HCT116 (cell line): Measurements from ENCODE around the gene USP33. TPM values are rescaled to one million over a fixed set of nuclear protein-coding genes. Genes with fewer than 3 reads are reported as not detected.

Experiments used
- ATAC-seq: fragments of 200-7000 bp; cut with Tn5 transposase; 2 replicates; pipeline ENCODE4 v1.9.1; 2020; ENCODE audit warnings: mild to moderate bottlenecking, moderate library complexity
- BruUV-seq: library from RNA; stranded (reverse); fragments of 400-500 nt; replicated peaks from 2 replicates; lab custom pipeline; 2021; lab: Mats Ljungman, UMichigan
- CTCF ChIA-PET: fragments of 300-600 bp; sonication (Branson Sonifier 250); formaldehyde crosslinking; loops from one replicate; lab custom pipeline; 2021; ENCODE audit warnings: antibody characterized with exemption; lab: Charles Lee
- POLR2A ChIA-PET: fragments of 300-600, 350-600 bp; sonication (Branson Sonifier 250); formaldehyde crosslinking; loops from one replicate; lab custom pipeline; 2021; ENCODE audit warnings: antibody characterized with exemption; lab: Charles Lee
- RAD21 ChIA-PET, 2 experiments: fragments of 300-600 bp; sonication (Branson Sonifier 250); formaldehyde crosslinking; loops; one replicate each; lab custom pipeline; 2023; ENCODE audit warnings: low total read pairs in 2 of 2; ENCODE audit not compliant: uncharacterized antibody in 2 of 2, unreplicated experiment in 2 of 2, low non-redundant PET in 1 of 2; lab: Charles Lee
- DNase-seq: peaks from one replicate; pipeline ENCODE4 v3.0.0-alpha.2; 2010; ENCODE audit warnings: low read depth, low spot score
- H2AFZ ChIP-seq: fragments of 200-600 bp; shearing (Covaris generic), sonication (generic); 2 replicates; pipeline ENCODE4 v1.6.1; 2017; ENCODE audit warnings: low read depth, mixed run types, mixed read lengths, antibody characterized with exemption, low read length; ENCODE audit not compliant: poor library complexity, severe bottlenecking
- H3K27ac ChIP-seq: 2 replicates; pipeline ENCODE4 v1.5.1; 2012; ENCODE audit warnings: low read depth, low read length
- H3K27me3 ChIP-seq: fragments of 200-600 bp; sonication (generic); 2 replicates; pipeline ENCODE4 v1.6.1; 2016; ENCODE audit warnings: mixed run types, low read length, mixed read lengths; ENCODE audit not compliant: insufficient read depth
- H3K36me3 ChIP-seq, 2 experiments: fragments of 200-500 bp in 1 of 2; fragments of 200-600 bp in 1 of 2; sonication (Bioruptor generic) in 1 of 2; sonication (generic) in 1 of 2; 2 replicates each; pipeline versions ENCODE4 v1.5.1 to v1.6.1; 2014 to 2016; ENCODE audit warnings: low read length in 2 of 2, inconsistent platforms in 1 of 2, mixed read lengths in 1 of 2, mixed run types in 1 of 2; ENCODE audit not compliant: insufficient read depth in 2 of 2, control insufficient read depth in 1 of 2
- H3K4me1 ChIP-seq, 2 experiments: fragments of 200-600 bp in 1 of 2; sonication (generic) in 1 of 2; 2 replicates each; pipeline versions ENCODE4 v1.5.1 to v1.6.1; 2012 to 2017; ENCODE audit warnings: low read length in 2 of 2, inconsistent platforms in 1 of 2, mild to moderate bottlenecking in 1 of 2, mixed read lengths in 1 of 2, mixed run types in 1 of 2, moderate library complexity in 1 of 2; ENCODE audit not compliant: insufficient read depth in 2 of 2, control insufficient read depth in 1 of 2
- H3K4me2 ChIP-seq: fragments of 200-600 bp; sonication (generic); 2 replicates; pipeline ENCODE4 v1.6.1; 2017; ENCODE audit warnings: mixed run types, low read length, mixed read lengths
- H3K4me3 ChIP-seq, 2 experiments: fragments of 200-600 bp in 1 of 2; sonication (generic) in 1 of 2; replicated peaks in 1 of 2; 2 replicates each; pipeline ENCODE4 v1.5.1; 2011 to 2016; ENCODE audit warnings: low read length in 2 of 2, control low read depth in 1 of 2, low read depth in 1 of 2, mild to moderate bottlenecking in 1 of 2, mixed read lengths in 1 of 2, mixed run types in 1 of 2
- H3K79me2 ChIP-seq: fragments of 200-600 bp; sonication (generic); 2 replicates; pipeline ENCODE4 v1.6.1; 2017; ENCODE audit warnings: mild to moderate bottlenecking, mixed run types, low read length, moderate library complexity, mixed read lengths; ENCODE audit not compliant: insufficient read depth
- H3K9ac ChIP-seq: fragments of 200-600 bp; sonication (generic); 2 replicates; pipeline ENCODE4 v1.6.1; 2016; ENCODE audit warnings: low read length, mixed read lengths
- H3K9me2 ChIP-seq: fragments of 200-600 bp; sonication (generic), shearing (Covaris generic); 2 replicates; pipeline ENCODE4 v1.6.1; 2017; ENCODE audit warnings: mixed run types, mild to moderate bottlenecking, moderate library complexity; ENCODE audit not compliant: insufficient read depth
- H3K9me3 ChIP-seq, 2 experiments: fragments of 200-500 bp in 1 of 2; fragments of 200-600 bp in 1 of 2; sonication (Bioruptor generic) in 1 of 2; sonication (generic) in 1 of 2; 2 replicates each; pipeline ENCODE4 v1.6.1; 2014 to 2017; ENCODE audit warnings: low read length in 2 of 2, mixed read lengths in 2 of 2, inconsistent platforms in 1 of 2, low read depth in 1 of 2, mild to moderate bottlenecking in 1 of 2, mixed run types in 1 of 2, moderate library complexity in 1 of 2; ENCODE audit not compliant: control insufficient read depth in 1 of 2, insufficient read depth in 1 of 2
- H4K20me1 ChIP-seq: fragments of 200-600 bp; sonication (generic), shearing (Covaris generic); 2 replicates; pipeline ENCODE4 v1.6.1; 2017; ENCODE audit warnings: mixed run types, mild to moderate bottlenecking, moderate library complexity; ENCODE audit not compliant: insufficient read depth
- CBX3 ChIP-seq: IDR thresholded peaks from 2 replicates; pipeline ENCODE4 v1.6.1; 2012; ENCODE audit warnings: low read depth
- CEBPB ChIP-seq: IDR thresholded peaks from 2 replicates; pipeline ENCODE4 v1.6.1; 2012; ENCODE audit warnings: low read depth
- CTCF ChIP-seq, 3 experiments: fragments of 200-600 bp in 1 of 3; sonication (generic) in 1 of 3; IDR thresholded peaks in 2 of 3; conservative IDR thresholded peaks in 1 of 3; 2 replicates each; pipeline ENCODE4 v1.5.1; 2012 to 2017; ENCODE audit warnings: low read depth in 2 of 3, low read length in 2 of 3, antibody characterized with exemption in 1 of 3, borderline replicate concordance in 1 of 3, control low read depth in 1 of 3, mild to moderate bottlenecking in 1 of 3, mixed read lengths in 1 of 3, mixed run types in 1 of 3, moderate library complexity in 1 of 3; ENCODE audit not compliant: insufficient read depth in 1 of 3
- ELF1 ChIP-seq: IDR thresholded peaks from 2 replicates; pipeline ENCODE4 v1.6.1; 2012; ENCODE audit warnings: low read depth, borderline replicate concordance
- EZH2 ChIP-seq: fragments of 200-600 bp; sonication (generic); IDR thresholded peaks from 2 replicates; pipeline ENCODE4 v1.6.1; 2017; ENCODE audit warnings: antibody characterized with exemption, mixed run types
- EZH2phosphoT487 ChIP-seq: fragments of 200-600 bp; IDR thresholded peaks from 2 replicates; pipeline ENCODE4 v1.6.1; 2018; ENCODE audit warnings: antibody characterized with exemption, borderline replicate concordance
- FOSL1 ChIP-seq: IDR thresholded peaks from 2 replicates; pipeline ENCODE4 v1.6.1; 2012; ENCODE audit warnings: low read depth
- JUND ChIP-seq: IDR thresholded peaks from 2 replicates; pipeline ENCODE4 v1.6.1; 2012
- POLR2A ChIP-seq: IDR thresholded peaks from 2 replicates; pipeline ENCODE4 v1.7.0; 2011; ENCODE audit warnings: borderline replicate concordance; ENCODE audit not compliant: insufficient read depth, insufficient read length; ENCODE audit errors: extremely low read depth
- POLR2AphosphoS5 ChIP-seq: IDR thresholded peaks from 2 replicates; pipeline ENCODE4 v1.6.1; 2011; ENCODE audit warnings: mild to moderate bottlenecking, low read depth, low read length, moderate library complexity
- RAD21 ChIP-seq: IDR thresholded peaks from 2 replicates; pipeline ENCODE4 v1.6.1; 2012; ENCODE audit warnings: low read depth, mild to moderate bottlenecking
- SP1 ChIP-seq: IDR thresholded peaks from 2 replicates; pipeline ENCODE4 v1.6.1; 2012; ENCODE audit warnings: low read depth
- SRF ChIP-seq: IDR thresholded peaks from 2 replicates; pipeline ENCODE4 v1.6.1; 2012; ENCODE audit warnings: low read depth
- ZBTB33 ChIP-seq: IDR thresholded peaks from 2 replicates; pipeline ENCODE4 v1.6.1; 2011; ENCODE audit warnings: mild to moderate bottlenecking, low read length, moderate library complexity; ENCODE audit not compliant: insufficient replicate concordance; ENCODE audit errors: extremely low read depth
- ZFX ChIP-seq: fragments of 450-650 bp; IDR thresholded peaks from 2 replicates; pipeline ENCODE4 v1.6.1; 2017
- intact Hi-C: fragments of 100-400 bp; cut with micrococcal nuclease; formaldehyde crosslinking; loops from 2 replicates; pipeline ENCODE4 v1.10.0; 2022
- total RNA-seq: library from RNA; stranded (reverse); gene quantifications from one replicate; pipeline ENCODE4 v1.2.1, GENCODE V29; 2021; ENCODE audit not compliant: unreplicated experiment
- TF ChIP-seq, protein P1 (sequence below): IDR thresholded peaks from 2 replicates; pipeline ENCODE4 v1.6.1; 2012; ENCODE audit warnings: low read depth
- TF ChIP-seq, protein P2 (sequence below): IDR thresholded peaks from 2 replicates; pipeline ENCODE4 v1.6.1; 2012

The USP33 gene
- total RNA-seq, 1 experiment from 2014 or later, result 46.1 TPM

DNA sequence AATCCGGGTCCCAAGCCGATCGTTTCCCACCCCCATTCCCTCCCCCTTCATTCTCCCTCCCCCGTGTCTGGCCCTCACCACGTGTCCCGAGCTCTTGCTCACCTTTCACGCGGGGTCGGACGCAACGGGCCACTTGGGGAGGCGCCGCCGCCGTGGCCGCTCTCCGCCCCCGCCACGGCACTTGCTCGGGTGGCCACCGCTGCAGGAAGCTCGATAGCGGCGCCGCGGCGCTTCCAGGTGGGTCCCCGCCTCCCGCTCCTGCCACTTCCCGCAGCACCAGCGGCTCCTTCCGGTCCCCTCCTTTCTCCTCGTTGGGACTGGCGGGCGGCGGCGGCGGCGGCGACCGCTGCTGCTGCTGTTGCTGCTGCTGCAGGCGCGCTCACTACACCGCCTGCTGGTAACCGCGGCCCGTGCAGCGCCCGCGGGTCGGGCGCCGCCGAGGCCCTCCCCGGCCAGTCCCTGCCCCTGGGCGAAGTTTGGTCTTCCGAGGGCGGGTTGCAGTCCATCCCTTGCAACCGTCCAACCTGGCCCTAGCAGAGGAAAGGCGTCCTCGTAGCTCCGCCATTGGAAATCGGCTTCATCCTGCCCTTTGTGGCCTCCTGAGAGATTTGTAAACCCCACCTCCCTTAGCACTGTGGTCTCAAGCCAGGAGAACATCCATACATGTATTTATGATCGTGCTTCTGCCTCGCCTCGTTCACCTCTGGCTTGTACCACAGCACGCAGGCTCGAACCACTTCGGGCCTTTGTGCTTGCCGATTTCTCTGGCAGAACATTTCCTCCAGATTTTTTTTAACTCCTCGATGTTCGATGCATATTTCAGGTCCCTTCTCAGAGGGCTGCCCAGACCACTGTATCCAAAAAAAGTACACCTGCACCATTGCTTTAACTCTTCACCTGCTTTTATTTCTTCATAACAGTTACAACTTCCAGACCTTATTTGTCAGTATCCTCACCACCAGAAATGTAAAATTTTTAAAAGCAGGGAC lies 76.2 kb downstream of the USP33 start:
- H4K20me1 ChIP-seq, result peaks cover 17% of the 10 kb centered on the region; the same call in 1 of the 2 replicates
- H3K9ac ChIP-seq, result peak overlapping the region; percentile 88
- no peaks in the 10 kb centered on the region for H3K27me3 ChIP-seq
- H3K4me1 ChIP-seq, result peaks cover 6 to 35% of the 10 kb centered on the region in 2 experiments; a peak in 3 of 4 replicates
- H3K9me3 ChIP-seq, result no peaks in the 10 kb centered on the region
- H3K4me2 ChIP-seq, result peak overlapping the region; percentile 94
- ChIA-PET CTCF (interaction anchor here (0.7 to 1.4 kb wide), 4 partner anchors 147 to 399 kb away, joined by 3 to 4 read pairs (median 3); no protein-coding TSS in a partner anchor), RAD21 (interaction anchor here (0.6 to 0.7 kb wide), 2 partner anchors 145 to 411 kb away, joined by 3 to 4 read pairs; no protein-coding TSS in a partner anchor), POLR2A (interaction anchor here (0.5 to 1.0 kb wide), 7 partner anchors 8 to 1021 kb away, joined by 3 to 6 read pairs (median 3); partner anchors contain the start of gene MIGA1)
- peak overlapping the region; percentile 64 for H2AFZ ChIP-seq
- ATAC-seq (peak; percentile 73), DNase-seq (peak; percentile 77)
- peaks cover 41% of the 10 kb centered on the region for H3K79me2 ChIP-seq
- TSS peak; percentile 91 for BruUV-seq
- no peaks in the 10 kb centered on the region for H3K36me3 ChIP-seq
- H3K27ac ChIP-seq, result peak overlapping the region; percentile 96
- intact Hi-C loops, result loop anchor here (1.0 to 10.0 kb wide), 3 partner anchors 221 to 535 kb away; no protein-coding TSS in a partner anchor
- H3K4me3 ChIP-seq, result peak overlapping the region; percentile 82 to 97
- no peaks in the 10 kb centered on the region for H3K9me2 ChIP-seq
- TF ChIP-seq EZH2phosphoT487, result no peak
- TF ChIP-seq CBX3, result peak; percentile 28; the same call in 1 of the 2 replicates
- no peak; the same call in 1 of the 2 replicates for TF ChIP-seq SP1
- TF ChIP-seq, protein P1, sequence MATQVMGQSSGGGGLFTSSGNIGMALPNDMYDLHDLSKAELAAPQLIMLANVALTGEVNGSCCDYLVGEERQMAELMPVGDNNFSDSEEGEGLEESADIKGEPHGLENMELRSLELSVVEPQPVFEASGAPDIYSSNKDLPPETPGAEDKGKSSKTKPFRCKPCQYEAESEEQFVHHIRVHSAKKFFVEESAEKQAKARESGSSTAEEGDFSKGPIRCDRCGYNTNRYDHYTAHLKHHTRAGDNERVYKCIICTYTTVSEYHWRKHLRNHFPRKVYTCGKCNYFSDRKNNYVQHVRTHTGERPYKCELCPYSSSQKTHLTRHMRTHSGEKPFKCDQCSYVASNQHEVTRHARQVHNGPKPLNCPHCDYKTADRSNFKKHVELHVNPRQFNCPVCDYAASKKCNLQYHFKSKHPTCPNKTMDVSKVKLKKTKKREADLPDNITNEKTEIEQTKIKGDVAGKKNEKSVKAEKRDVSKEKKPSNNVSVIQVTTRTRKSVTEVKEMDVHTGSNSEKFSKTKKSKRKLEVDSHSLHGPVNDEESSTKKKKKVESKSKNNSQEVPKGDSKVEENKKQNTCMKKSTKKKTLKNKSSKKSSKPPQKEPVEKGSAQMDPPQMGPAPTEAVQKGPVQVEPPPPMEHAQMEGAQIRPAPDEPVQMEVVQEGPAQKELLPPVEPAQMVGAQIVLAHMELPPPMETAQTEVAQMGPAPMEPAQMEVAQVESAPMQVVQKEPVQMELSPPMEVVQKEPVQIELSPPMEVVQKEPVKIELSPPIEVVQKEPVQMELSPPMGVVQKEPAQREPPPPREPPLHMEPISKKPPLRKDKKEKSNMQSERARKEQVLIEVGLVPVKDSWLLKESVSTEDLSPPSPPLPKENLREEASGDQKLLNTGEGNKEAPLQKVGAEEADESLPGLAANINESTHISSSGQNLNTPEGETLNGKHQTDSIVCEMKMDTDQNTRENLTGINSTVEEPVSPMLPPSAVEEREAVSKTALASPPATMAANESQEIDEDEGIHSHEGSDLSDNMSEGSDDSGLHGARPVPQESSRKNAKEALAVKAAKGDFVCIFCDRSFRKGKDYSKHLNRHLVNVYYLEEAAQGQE, result no peak
- no peak for TF ChIP-seq ELF1
- TF ChIP-seq POLR2AphosphoS5, result peak; percentile 51
- TF ChIP-seq ZFX, result peak; percentile 51; the same call in 1 of the 2 replicates
- TF ChIP-seq EZH2, result no peak
- TF ChIP-seq, protein P2, sequence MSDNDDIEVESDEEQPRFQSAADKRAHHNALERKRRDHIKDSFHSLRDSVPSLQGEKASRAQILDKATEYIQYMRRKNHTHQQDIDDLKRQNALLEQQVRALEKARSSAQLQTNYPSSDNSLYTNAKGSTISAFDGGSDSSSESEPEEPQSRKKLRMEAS, result peak; percentile 76
- peak; percentile 58 for TF ChIP-seq POLR2A
- TF ChIP-seq JUND, result no peak
- no peak for TF ChIP-seq FOSL1
- TF ChIP-seq ZBTB33, result peak; percentile 7
- TF ChIP-seq RAD21, result peak; percentile 61
- TF ChIP-seq SRF, result 0 out of 2 replicates have a peak, but pooled peaks have one; percentile 3
- peak; percentile 36 to 78 (median 69); a peak in 5 of 6 replicates for TF ChIP-seq CTCF (IDR thresholded peaks at IDR 0.05 in 2 of 3, conservative IDR thresholded peaks at IDR 0.05 in 1 of 3; ENCODE audit: borderline replicate concordance in 1 of 3, insufficient read depth in 1 of 3, low read depth in 2 of 3, low read length in 2 of 3)
- TF ChIP-seq CEBPB, result no peak
